ENCODE measurements around the gene CRYAB.

Gene CRYAB, protein sequence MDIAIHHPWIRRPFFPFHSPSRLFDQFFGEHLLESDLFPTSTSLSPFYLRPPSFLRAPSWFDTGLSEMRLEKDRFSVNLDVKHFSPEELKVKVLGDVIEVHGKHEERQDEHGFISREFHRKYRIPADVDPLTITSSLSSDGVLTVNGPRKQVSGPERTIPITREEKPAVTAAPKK

DNA sequence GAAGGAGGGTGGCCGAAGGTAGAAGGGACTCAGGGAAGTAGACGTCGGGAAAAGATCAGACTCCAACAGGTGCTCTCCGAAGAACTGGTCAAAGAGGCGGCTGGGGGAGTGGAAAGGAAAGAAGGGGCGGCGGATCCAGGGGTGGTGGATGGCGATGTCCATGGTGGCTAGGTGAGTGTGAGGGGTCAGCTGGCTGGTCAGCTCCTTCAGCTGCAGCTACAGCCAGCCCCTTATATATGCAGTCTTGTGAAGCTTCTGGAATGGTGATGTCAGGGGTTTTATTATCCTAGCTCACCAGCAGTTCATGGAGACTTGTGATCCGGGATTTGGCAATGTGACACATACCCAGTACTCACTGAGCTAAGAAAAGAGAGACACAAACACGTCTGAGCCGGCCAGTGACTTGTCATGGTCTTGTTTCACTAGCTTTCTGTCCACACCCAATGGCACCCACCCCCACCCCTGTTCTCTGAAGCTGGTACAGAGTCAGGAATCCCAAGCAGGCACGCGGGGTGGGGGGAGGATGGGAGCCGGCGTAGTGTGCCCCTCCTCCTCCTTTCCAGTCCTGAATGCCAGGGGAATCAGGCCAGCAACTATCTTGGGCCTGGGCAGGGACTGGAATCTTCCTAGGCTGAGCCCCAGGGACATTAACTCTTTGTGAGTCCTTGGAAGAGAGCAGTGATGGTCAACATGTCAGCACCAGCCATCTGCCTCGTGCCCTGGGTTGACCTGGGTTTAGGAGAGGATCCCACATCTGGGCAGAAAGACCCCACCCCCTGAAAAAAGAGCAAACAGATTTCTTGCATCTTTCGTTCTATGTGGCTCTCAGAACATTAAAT is at the start of gene CRYAB:
Gene CRYAB (minus strand): TSS at position 208 of the 839 bp plus-strand sequence. CDS start 46 bp downstream, at position 162.
- peak; percentile 78 to 87 for DNase-seq

DNA sequence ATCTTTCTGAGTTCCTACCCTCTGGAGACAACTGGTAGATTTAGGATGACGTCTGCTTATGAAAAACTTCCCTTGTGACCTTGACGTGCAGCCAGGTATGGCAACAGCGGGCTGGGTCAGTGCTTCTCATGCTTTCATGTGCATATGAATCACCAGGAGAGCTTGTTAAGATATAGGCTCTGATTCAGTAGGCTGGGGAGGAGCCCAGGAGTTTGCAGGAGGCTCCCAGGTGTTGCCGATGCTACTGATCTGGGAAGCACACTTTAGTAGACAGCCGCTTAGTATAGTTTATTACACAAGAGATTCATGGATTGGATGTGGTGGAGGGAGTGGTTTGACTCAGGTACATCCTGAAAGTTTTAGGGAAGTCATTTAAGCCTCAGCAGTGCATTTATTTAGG is 49.3 kb upstream of the CRYAB start:
- no peak for DNase-seq

DNA sequence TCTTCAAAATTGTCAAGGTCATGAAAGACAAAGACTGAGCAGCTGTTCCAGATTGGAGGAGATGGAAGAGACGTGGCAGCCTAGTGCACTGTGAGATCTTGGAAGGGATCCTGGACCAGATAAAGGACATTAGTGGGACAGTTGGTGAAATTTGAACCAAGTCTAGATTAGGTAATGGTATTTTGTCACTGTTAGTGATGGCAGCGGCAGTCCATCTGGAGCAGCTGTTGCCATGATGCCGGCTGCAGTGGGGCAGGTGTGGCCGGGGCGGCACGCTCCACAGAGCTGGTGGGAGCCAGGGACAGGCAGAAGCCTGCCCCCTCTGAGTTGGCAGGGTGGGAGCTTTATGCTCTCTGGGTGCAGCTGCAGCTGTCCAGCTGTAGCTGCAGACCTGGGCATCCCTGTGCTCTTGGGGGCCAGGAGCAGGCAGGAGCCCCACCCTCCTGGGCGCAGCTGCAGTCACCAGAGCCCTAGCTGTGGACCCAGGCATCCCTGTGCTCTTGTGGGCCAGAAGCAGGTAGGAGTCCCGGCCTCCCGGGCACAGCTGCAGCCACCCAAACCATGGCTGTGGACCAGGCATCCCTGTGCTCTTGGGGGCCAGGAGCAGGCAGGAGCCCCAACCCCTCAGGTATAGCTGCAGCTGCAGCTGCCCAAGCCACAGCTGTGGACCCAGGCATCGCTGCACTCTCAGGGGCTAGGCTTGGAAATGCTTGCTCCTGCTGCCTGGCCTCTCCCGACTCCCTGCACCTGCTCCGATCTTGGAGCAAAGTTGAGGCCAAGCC is 46.3 kb upstream of the CRYAB start:
- no peak for DNase-seq

DNA sequence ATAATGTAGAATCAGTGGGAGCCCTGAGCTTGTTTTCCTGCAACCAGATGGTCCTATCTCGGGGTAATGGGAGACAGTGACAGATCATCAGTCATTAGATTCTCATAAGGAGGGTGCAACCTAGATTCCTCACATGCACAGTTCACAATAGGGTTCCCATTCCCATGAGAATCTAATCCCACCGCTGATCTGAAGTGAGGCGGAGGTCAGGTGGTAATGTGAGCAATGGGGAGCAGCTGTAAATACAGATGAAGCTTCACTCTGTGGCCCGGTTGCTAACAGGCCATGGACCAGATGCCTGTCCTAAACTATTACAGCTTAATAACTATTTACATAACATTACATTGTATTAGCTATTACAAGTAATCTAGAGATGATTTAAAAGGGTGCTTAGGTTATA is 42.6 kb upstream of the CRYAB start:
- no peak for DNase-seq

DNA sequence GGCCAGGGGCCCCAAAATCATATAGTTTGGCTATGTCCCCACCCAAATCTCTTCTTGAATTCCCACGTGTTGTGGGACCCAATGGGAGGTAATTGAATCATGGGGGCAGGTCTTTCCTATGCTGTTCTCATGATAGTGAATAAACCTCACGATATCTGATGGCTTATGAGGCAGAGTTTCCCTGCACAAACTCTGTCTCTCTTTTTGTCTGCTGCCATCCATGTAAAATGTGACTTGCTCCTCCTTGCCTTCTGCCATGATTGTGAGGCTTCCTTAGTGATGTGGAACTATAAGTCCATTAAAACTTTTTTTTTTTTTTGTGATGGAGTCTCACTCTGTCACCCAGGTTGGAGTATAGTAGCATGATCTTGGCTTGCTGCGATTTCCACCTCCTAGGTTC is 40.0 kb upstream of the CRYAB start:
- DNase-seq: no peak

DNA sequence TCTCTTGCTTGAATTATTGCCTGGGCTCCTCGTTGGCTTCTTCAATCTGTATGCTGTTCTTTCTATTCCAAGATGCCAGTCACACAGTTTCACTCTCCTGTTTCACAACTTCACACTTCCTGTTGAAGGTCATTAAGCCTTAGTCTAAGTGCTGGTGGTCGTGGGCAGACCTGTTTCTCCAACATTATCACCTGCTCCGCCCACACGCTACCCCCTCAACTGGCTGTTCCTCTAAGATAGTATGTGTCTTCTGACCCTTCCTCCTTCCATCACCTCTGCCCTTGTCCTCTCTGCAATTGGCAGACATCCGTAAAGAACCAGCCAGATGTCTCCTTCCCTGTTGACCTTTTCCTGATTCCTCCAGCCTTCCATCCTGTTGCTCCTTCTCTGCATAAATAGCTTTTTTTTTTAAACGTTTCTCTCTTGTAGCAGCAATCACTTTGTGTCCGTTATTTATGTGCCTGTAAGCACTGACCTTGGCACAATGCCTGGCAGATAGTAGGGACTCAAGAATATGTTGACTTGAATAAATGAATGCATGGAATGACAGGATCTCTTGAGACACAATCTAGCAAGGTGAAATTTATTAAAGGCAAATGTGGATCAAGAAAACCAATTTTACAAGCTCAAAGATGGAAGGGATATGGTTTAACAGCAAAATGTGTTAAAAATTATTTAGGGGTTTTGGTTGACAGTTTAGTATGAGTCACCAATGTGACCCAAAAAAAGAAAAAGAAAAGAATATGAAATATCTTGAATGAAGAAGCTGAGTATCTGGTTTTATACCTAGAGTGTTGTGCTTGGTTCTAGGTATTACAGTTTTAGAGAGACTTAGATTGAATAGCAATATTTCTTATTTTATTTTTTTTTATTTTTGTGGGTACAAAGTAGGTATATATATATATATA is 38.2 kb upstream of the CRYAB start:
- DNase-seq: no peak

DNA sequence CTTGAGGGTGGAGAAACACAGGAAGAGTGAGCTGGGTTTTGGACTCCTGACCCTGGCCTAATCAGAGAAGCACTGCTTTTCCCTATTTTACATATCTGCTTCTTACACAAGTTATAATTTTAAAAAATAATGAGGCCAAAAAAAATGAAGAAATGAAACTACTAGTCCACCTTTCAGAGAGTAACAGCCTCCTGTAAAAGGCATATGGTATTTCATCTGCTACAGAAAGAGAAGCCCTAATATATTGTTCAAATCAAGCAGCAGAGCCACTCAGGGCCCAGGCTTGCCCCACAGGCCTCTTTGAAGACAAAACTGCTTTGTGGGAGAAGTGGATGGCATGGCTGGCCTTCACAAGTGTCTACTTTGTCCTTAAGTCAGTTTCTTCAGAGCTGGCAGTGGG is 35.6 kb upstream of the CRYAB start:
- DNase-seq: no peak

DNA sequence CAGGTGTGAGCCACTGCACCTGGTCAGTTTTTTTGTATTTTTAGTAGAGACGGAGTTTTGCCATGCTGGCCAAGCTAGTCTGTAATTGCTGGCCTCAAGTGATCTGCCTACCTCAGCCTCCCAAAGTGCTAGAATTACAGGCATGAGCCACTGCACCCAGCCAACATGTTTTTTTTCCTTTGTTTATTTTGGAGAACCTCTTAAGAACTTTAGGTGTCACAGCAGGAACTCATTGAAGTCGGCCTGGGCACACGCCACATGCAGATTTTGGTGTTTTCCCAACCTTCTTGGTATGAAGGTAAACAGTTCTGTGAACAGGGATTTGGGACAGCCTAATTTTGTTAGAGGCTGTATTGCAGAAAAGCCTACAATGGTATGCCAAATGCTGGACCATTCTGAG is 34.9 kb upstream of the CRYAB start:
- no peak for DNase-seq

DNA sequence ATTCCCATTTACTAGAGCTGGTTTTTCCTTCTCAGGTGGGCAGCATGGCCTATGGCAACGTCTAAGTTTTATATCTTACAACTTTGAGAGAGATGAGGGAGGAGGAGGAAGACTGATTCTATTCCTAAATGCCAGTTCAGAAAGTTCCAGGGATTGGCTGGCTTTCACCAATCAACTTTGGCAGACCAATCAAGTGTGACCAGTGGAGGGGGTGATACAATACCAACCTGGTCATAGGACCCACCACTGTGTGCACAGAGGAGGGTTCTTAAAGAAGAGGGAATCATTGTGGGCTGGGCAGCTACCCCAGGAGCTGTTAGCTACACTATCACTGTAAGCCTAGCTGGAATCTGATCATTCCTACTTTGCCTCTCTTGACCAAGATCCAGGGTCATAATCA is 33.6 kb upstream of the CRYAB start:
- DNase-seq: no peak

DNA sequence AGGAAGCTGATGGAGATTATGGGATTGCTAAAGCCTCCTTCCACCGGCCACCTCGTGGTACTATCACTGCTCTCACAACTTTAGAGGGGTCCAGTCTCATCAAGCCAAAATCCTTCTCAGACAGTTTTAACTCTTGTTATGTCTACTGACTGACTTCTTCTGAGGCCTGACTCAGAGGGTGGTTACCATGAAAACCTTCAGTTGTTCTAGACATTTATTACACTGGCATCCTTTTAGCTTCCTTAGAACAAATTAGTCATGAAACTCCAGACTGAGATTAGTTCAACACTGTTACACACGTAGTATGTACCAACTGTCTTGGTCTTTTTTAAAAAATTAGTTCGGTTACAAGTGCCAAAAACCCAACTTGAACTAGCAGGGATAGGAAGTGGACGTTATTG is 33.1 kb upstream of the CRYAB start:
- DNase-seq: no peak

DNA sequence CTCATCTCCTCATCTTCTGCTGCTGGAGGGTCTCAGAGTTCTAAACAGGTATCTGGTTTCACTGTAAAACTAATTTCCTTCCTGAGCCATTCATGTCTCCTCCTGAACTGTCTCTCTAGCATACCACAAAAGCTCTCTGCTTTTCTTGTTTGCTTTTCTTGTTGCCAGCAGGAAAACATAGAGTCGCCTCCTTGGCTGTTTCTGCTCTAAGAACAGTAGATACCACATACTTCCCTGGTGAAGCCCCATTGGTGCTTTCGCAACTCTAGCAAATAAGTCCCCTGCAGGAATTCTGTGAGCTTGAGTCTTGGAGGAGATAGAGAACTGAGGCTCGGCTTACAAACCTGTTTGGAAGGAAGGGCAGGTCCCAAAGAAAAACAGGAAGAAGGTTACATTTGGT is 32.6 kb upstream of the CRYAB start:
- no peak for DNase-seq

DNA sequence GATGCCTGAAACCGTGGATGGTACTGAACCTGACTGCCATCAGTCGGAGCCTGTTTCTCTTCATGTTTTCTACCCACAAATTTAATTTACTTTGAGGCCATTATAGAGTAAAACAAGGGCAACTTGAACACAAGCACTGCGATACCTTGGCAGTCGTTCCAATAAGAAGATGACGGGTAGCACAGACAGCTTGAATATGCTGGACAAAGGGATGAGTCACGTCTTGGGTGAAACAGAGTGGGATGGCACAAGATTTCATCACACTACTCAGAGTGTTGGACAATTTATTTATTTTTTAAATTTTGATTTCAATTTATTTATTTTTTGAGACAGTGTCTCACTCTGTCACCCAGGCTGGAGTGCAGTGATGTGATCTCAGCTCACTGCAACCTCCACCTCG is 31.3 kb upstream of the CRYAB start:
- no peak for DNase-seq

DNA sequence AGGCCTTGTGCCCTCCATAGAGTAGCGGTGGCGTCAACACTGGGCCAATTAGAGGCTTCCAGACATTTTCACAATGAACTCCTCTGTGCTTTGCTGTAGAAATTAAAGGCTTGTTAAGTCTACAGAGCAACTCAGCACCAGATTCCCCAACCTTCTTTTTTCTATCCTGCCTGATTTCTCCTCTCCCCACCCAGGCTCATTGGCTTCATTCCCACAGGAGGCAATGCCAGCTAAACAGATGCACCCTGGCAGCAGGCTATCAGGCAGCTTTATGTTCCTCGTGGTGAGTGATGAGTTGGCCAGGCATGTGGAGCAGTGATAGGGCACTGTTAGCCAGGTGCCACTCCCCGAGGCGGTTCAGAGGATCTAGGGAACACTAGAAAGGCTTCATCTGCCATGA is 30.4 kb upstream of the CRYAB start:
- peak; percentile 94 for DNase-seq

DNA sequence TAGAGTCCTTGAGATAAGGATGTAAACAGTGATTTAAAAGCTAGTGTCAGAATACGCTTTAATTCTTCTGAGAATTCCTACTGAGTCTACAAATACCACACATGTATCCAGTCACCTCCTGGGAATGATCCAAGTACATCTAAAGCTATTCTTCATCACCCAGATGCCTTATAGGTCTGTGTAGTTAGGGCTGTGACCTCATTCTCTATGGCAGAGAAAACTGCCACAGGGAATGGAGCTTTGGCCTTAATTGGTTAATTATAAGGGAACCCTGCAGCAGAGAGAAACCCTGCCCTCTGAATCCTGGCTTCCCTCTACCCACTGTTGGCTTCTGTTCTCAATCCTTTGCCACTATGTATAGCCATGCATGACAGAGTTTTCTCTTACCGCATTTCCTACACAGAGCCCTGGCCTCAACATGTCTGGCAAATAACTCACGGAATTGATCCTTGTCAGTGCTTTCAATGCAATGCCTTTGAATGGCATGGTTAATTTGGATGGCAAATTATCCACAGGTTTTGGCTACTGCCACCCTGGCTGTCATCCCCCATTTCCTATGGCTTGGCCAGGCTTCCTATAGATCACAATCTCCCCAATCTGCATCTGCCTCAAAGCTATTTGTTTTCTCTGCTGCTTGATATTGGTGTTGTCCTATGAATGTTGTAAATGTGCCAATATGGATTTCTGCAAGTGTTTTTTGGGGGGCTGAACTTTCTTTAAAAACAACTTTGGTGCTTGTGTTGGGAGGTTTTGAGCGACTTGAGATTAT is 28.4 kb upstream of the CRYAB start:
- DNase-seq: peak in 1 of 2 experiments; percentile 33

DNA sequence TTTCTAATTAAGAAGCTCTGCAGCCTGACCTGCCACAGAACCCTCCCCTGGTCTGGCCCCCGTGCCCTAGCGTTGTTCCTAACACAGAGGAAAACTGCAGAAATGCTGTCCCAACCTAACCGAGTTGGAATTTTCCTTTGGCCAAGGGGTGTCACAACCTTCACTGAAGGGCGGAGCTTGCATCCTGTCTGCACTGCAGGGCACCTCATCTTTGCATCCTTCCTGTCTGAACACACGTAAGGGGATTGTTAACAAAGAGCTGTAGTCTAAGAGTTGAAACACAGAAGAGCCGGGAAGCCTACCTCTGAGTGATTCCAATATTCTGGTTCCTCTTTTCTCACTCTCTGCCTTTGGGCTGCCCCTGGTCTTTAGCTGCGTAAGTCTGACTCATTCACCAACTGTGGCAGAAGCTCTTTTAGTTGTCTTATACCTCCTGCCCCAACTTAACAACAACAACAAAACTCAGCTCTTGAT is 27.2 kb upstream of the CRYAB start:
- DNase-seq: peak; percentile 90 to 91

DNA sequence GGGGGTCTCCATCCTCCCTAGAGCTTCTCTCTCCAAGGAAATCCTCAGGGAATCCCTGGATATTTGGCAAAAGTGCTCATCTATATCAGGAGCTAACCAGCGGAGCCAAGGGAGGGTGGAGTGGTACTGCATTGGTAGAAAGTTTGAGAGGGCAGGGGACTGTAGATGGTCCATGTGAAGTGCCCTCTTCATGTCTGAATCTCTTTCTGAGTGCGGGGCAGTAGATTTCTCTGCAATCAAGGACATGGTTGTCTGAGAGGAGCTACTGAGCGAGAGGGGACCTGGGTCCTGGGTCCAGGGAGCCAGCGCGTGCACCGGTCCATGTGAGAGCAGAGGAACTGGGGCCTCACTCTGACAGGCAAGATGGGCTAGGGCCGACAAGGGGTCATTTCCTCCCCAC is 26.3 kb upstream of the CRYAB start:
- DNase-seq: no peak

DNA sequence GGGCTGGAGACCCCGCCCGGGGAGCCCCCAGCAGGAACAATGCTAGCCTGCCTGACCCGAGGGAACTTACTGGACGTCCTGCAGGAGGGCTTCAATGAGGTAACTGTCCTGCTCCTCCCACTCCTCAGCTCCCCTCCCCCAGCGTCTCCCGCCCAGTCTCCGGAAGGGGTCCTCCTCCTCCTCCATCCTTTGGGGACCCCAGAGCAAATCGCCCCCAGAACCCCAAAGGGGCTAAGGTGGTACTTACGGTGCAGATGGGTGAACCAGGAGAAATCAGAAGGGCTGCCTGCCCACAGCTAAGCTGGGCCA is 25.8 kb upstream of the CRYAB start:
- DNase-seq: no peak

DNA sequence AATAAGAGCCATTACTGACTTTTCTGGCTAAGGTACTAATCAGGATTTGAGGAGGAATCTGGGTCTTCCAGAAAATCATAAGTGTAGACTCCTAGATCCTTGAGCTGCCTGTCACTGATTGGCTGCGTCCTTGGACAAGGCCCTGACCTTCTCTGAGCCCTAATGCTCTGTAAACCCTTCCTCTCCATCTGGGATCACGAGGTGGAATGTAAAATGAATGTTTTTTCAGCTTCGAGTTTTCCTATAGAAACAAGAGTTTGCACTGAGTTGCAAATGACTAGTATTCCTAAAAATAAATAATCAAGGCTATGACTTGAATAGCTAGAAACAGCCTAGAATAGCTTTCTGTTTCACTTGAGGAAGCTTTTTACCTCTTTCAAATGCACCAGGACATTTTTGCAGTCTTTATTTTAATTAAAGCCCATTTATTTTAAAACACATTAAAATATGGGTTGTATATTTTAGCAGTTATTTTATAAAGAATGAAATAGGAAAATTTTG is 24.5 kb upstream of the CRYAB start:
- DNase-seq: no peak

DNA sequence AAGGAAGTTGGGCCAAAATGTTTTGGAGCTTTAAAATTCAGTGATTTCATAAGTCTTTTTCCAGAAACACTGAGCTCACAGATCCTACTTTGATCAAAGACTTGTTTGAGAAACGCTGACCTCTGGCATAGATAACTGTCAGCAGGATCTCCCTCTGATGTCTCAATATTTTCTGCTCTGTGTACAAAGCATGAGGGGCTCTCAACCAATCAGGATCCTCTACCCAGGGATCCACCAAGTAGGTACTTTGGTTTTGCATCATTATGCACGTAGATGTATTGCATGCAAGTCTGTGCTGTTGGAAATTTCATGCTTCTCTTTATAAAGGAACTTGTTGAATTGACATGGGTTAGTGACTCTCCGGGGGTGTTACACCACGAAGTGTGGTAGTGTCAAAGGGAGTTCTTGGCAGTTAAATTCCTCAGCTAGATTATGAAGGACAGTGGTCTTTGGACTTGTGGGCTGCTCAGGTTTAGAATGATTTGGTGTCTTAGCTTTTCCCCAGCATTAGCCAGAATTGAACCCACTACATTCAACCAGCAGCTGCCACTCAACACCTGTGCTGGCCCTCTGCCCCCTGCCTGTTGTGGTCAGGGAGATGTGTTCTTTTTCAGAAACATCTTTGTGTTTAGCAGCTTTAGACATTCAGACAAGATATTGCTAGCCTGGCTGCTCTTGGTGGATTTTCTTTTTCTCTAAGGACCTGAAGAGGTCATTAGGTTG is 23.9 kb upstream of the CRYAB start:
- no peak for DNase-seq

DNA sequence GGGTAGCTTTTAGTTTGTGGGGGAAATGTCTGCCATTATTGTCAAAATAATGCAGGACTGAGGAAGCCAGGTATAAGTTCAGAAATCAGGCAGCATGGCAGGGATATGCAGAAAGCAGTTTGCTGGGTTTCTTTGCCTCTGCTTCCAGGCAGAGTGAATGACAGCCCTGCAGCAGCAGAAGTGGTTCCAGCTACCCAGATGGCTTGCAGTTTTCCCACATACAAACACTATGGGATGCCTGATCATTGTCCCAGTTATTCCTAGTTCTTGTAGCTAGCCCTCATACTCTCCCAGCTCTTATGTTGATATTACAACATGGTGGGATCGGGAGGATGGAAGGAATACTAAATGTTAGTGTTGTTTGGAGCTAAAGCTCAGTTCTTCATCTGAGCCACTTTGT is 22.7 kb upstream of the CRYAB start:
- peak in 1 of 2 experiments; percentile 14 for DNase-seq

DNA sequence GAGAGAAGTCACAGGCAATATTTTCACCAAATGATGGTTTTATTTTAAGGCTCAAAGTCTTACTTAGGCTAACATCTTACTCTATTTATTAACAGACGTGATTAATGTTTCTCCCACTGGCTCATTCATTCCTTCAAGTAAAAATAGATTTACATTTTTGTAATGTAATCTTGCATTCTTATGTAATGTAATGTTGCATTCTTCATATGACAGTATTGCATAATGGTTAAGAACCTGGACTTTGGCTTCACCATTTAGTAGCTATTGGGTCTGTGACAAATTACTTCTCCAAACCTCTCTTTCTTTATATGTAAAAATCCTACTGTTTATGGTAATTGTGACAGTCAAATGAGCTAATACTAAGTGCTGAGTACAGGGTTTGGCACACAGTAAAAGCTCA is 22.3 kb upstream of the CRYAB start:
- no peak for DNase-seq

Measured in cerebellar nuclear complex (tissue), 1 donor.